Hypothalamus (tissue), 51 donors: ENCODE data around the gene MT1F.
A peak's percentile ranks its signal among the peaks of the same experiment; 100 is the strongest.
"Not testable (repeated sequence)": the region's sequence is repeated elsewhere in the genome, so short reads cannot be mapped to it uniquely, and the experiment has no call there.

ENCODE experiments used
- DNase-seq, 51 donors: peaks; one replicate each; lab custom pipeline; 2025; lab: John Stamatoyannopoulos, UW

MT1F gene

GRCh38 chr16:56669840-56670619 lies 12.3 kb downstream of the MT1F start:
- no peak for DNase-seq

- DNase-seq: no peak
Observed at GRCh38 chr16:56670620-56670934, 12.8 kb downstream of the MT1F start.

GRCh38 chr16:56671691-56672090 lies 13.9 kb downstream of the MT1F start:
- DNase-seq: not testable (repeated sequence)

GRCh38 chr16:56672171-56672570 lies 14.4 kb downstream of the MT1F start:
- not testable (repeated sequence) for DNase-seq

GRCh38 chr16:56672761-56673536 lies 15.2 kb downstream of the MT1F start:
- DNase-seq: no peak

- DNase-seq: peak in 3 of 51 donors; percentile 6 to 22 (median 14)
Observed at GRCh38 chr16:56673921-56674320, 16.2 kb downstream of the MT1F start.

- not testable (repeated sequence) for DNase-seq
Observed at GRCh38 chr16:56674570-56674969, 16.8 kb downstream of the MT1F start.

- no peak for DNase-seq
Observed at GRCh38 chr16:56675685-56676210, 18.0 kb downstream of the MT1F start.

GRCh38 chr16:56677474-56677873 lies 19.7 kb downstream of the MT1F start:
- no peak for DNase-seq

- DNase-seq: no peak
Observed at GRCh38 chr16:56679078-56679730, 21.4 kb downstream of the MT1F start.

GRCh38 chr16:56679818-56680217 lies 22.1 kb downstream of the MT1F start:
- no peak for DNase-seq

GRCh38 chr16:56681939-56682702 lies 24.4 kb downstream of the MT1F start, which contains the start of gene MT1X:
Gene MT1X (plus strand): TSS chr16:56682470. CDS start chr16:56682541, 71 bp downstream.
- peak; percentile 28 to 92 (median 81) for DNase-seq

GRCh38 chr16:56682703-56683397 lies 25.1 kb downstream of the MT1F start:
- peak in 2 of 51 donors; percentile 38 to 45 for DNase-seq

GRCh38 chr16:56683424-56684172 lies 25.8 kb downstream of the MT1F start:
- peak in 2 of 51 donors; percentile 13 to 15 for DNase-seq

- peak in 11 of 51 donors; percentile 10 to 41 (median 25) for DNase-seq
Observed at GRCh38 chr16:56684256-56684925, 26.6 kb downstream of the MT1F start.

- peak in 2 of 51 donors; percentile 31 to 41 for DNase-seq
Observed at GRCh38 chr16:56684926-56685590, 27.3 kb downstream of the MT1F start.

GRCh38 chr16:56686758-56687157 lies 29.0 kb downstream of the MT1F start:
- no peak for DNase-seq

GRCh38 chr16:56688762-56689161 lies 31.0 kb downstream of the MT1F start:
- no peak for DNase-seq
